NCI-H524 (cell line): ENCODE data around the gene TMEM254.
"Not testable (repeated sequence)": the region's sequence is repeated elsewhere in the genome, so short reads cannot be mapped to it uniquely, and the experiment has no call there.

ENCODE experiments used
- DNase-seq, 2 experiments: peaks; one replicate each; lab custom pipeline; 2025; lab: John Stamatoyannopoulos, UW

The TMEM254 gene

DNA sequence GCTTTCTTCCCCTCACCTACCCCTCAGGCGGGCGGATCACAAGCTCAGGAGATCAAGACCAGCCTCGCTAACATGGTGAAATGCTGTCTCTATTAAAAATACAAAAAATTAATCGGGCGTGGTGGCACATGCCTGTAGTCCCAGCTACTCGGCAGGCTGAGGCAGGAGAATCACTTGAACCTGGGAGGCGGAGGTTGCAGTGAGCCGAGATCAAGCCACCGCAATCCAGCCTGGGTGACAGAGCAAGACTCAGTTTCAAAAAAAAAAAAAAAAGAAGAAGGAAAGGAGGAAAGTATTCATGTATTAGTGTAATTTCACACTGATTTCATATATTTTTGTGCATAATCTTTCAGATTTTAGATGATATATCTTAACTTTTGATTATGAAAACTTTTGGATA is 55.2 kb downstream of the TMEM254 start:
- not testable (repeated sequence) for DNase-seq

DNA sequence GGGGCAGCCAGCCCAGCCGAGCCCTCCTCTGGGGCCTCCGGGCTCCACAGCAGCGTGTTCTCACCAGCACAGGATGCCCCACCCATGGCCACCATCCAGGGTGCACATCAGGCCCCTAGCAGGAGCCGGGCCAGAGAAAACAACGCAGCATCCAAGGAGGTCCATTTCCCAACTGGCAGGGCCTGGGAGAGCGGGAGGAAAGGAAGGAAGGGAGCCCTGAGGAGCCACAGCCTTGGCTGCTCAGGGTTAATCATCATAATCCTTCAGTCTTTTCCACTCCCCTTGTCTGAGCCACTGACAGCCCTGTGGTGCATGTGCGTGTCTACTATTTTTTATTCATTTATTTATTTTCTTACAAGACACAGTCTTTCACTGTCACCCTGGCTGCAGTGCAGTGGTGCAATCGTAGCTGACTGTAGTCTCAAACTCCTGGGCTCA is 57.7 kb downstream of the TMEM254 start:
- no peak for DNase-seq

DNA sequence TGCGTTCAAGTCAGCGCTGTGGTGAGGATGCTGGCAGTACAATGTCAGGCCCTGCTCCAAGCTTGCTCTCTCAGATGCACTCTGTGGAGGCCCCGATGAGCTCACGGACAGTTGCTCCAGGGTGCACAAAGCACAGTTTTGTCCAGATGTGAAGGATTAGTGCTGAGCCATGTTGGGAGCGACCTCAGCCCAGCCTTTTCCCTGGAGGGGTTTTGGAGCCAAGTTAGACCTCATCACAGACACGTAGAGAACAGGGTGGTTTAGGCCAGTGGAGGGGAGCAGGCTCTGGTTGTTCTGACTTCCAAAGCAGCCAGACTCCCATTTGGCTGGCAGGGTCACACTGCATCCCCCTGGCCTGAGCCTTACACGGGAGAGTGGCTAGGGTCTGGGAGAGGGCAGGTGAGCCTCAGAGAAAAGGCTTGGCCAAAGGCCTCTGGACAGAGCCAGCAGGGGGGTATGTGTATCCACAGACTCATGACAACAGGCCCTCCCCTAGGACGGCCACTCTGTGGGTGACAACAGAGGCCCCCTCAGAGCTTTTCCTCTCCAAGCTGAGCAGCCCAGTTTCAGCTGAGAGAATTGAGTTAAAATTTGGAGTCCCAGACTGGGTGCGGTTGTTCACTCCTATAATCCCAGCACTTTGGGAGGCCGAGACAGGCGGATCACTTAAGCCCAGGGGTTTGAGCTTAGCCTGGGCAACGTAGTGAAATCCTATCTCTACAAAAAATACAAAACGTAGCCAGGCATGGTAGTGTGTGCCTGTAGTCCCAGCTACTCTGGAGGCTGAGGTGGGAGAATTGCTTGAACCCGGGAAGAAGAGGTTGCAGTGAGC is 58.8 kb downstream of the TMEM254 start:
- no peak for DNase-seq

DNA sequence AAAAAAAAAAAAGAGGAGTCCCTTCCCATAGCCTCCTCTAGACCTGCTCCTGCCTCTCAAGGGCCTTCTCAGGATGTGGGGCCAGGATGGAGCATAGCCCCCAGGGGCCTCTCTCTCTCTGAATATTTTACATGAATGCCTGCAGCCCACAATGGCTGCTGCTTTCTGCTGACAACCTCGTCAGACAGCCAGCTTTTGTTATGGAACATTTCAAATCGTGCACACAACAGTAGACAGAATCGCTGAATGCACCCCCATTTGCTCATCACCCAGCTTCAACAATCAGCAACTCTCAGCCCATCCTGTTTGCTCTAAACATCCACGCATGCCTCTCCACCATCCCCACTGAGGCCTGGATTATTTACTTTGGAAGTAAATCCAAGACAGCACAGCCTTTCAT is 59.5 kb downstream of the TMEM254 start:
- DNase-seq: no peak

DNA sequence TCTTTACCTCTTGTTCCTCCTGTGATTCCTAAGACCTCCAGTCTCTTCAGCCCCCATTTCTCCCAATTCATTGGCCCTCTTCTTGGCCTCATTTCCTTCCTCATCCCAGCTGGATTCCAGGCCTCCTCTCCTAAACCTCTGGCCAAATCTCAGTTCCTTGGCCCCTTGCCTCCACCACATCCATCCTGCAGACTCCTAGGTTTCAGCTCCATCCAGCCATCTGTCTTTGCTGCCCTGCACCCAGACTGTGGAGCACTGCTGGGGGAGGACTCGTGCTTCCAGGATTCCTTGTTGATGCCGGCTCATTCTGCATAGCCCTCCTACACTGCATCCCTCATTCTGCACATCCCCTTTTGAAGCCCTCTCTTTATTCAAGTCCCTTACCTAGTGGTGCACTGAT is 60.8 kb downstream of the TMEM254 start:
- DNase-seq: no peak

DNA sequence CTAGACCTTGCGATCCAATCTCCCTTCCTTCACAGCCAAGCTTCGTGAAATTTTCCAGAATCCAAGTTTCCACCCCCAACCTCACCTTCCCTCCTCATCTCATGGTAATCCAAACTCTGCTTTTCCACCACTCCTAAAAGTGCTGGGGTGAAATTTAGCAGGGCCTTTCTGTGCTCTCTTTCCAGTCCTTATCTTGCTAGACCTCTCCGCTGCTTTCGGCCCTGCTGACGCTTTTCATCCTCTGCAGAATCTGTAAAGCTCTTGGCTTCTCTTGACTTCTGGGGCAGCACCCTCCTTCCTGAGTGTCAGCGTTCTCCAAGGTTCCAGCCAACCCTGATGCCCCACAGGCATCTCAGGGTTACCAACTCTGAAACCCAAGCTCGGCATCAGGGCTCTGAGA is 61.8 kb downstream of the TMEM254 start:
- DNase-seq: no peak

DNA sequence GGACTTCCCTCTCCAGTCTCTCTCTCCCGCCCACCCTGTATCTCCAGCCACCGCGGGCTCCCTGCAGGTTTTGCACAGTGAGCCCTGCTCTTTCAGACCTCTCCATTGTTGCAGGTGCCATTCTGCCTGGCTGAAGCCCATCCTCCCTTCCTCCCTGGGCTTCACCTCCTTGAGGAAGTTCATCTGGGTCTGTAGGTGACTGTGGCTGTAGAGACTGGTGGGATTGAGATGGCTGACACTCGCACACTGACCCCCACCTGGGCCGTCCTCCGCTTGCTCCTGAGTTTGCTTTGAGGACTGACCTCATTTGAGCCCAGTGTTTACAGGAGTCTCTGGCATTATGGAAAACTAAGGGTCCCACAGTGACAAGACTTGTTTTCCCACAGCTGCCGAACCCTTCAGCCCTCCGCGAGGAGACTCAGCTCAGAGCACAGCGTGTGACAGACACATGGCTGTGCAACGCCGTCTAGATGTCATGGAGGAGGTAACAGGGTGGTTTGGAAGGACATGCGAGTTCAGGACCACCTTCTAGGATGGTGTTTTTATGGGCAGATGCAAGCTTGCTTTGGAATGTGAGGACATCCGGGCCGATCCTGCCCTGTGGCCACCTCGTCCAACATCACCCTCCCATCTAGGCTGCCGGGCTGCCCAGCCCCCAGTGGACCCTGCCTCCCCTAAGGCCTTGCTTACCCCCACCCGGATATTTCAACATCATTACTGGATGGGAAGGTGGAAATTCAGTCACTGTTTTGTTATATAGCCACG is 63.4 kb downstream of the TMEM254 start:
- no peak for DNase-seq
